ENCODE measurements around the gene RGMB.

The RGMB gene

GRCh38 chr5:98780390-98780789, 6.9 kb downstream of the RGMB start:
- no peak overlapping the region for H3K4me3 ChIP-seq (ENCODE audit: low read depth, low read length)
- TF ChIP-seq MAX (IDR thresholded peaks at IDR 0.05; ENCODE audit: low read depth, low read length) = no peak
- no peak for TF ChIP-seq POLR2A (IDR thresholded peaks at IDR 0.05; ENCODE audit: extremely low read depth, insufficient read length)
- no peak for TF ChIP-seq CTCF (IDR thresholded peaks at IDR 0.05; ENCODE audit: low read depth, low read length)
- no peak for TF ChIP-seq MYC (IDR thresholded peaks at IDR 0.05; ENCODE audit: low read depth, low read length)
- DNase-seq (ENCODE audit: low read depth) = no peak

- TF ChIP-seq MYC (IDR thresholded peaks at IDR 0.05; ENCODE audit: low read depth, low read length) = no peak
- no peak for TF ChIP-seq CTCF (IDR thresholded peaks at IDR 0.05; ENCODE audit: low read depth, low read length)
- no peak for TF ChIP-seq POLR2A (IDR thresholded peaks at IDR 0.05; ENCODE audit: extremely low read depth, insufficient read length)
- TF ChIP-seq MAX (IDR thresholded peaks at IDR 0.05; ENCODE audit: low read depth, low read length) = no peak
- no peak for DNase-seq (ENCODE audit: low read depth)
- no peak overlapping the region for H3K4me3 ChIP-seq (ENCODE audit: low read depth, low read length)
Measured at GRCh38 chr5:98781520-98781919, 8.1 kb downstream of the RGMB start.

- TF ChIP-seq CTCF (IDR thresholded peaks at IDR 0.05; ENCODE audit: low read depth, low read length) (no peak), MAX (IDR thresholded peaks at IDR 0.05; ENCODE audit: low read depth, low read length) (no peak), MYC (IDR thresholded peaks at IDR 0.05; ENCODE audit: low read depth, low read length) (no peak), POLR2A (IDR thresholded peaks at IDR 0.05; ENCODE audit: extremely low read depth, insufficient read length) (no peak)
- no peak overlapping the region for H3K4me3 ChIP-seq (ENCODE audit: low read depth, low read length)
Measured at GRCh38 chr5:98781964-98782363, 8.5 kb downstream of the RGMB start.

GRCh38 chr5:98783051-98783649, 9.7 kb downstream of the RGMB start:
- TF ChIP-seq MAX (IDR thresholded peaks at IDR 0.05; ENCODE audit: low read depth, low read length) (no peak), POLR2A (IDR thresholded peaks at IDR 0.05; ENCODE audit: extremely low read depth, insufficient read length) (no peak), CTCF (IDR thresholded peaks at IDR 0.05; ENCODE audit: low read depth, low read length) (no peak), MYC (IDR thresholded peaks at IDR 0.05; ENCODE audit: low read depth, low read length) (no peak)
- H3K4me3 ChIP-seq (ENCODE audit: low read depth, low read length) = no peak overlapping the region
- no peak for DNase-seq (ENCODE audit: low read depth)

More at GRCh38 chr5:98781964-98782363, 8.5 kb downstream of the RGMB start:
- no peak for DNase-seq (ENCODE audit: low read depth)

- DNase-seq (ENCODE audit: low read depth) = no peak
- H3K4me3 ChIP-seq (ENCODE audit: low read depth, low read length) = no peak overlapping the region
- TF ChIP-seq POLR2A (IDR thresholded peaks at IDR 0.05; ENCODE audit: extremely low read depth, insufficient read length) (no peak), MAX (IDR thresholded peaks at IDR 0.05; ENCODE audit: low read depth, low read length) (no peak), MYC (IDR thresholded peaks at IDR 0.05; ENCODE audit: low read depth, low read length) (no peak), CTCF (IDR thresholded peaks at IDR 0.05; ENCODE audit: low read depth, low read length) (no peak)
Measured at GRCh38 chr5:98784411-98784810, 10.9 kb downstream of the RGMB start.

Data from NB4 (cell line).